H1 (cell line): ENCODE data around the gene MMEL1. TPM values are rescaled to one million over a fixed set of nuclear protein-coding genes. Genes with fewer than 3 reads are reported as not detected.

Experiments used
- CHD2 ChIP-seq: IDR thresholded peaks from 2 replicates; pipeline ENCODE4 v1.6.1; 2012; ENCODE audit warnings: low read length, improper control_type of control experiment
- CHD7 ChIP-seq: fragments of 300-600 bp; sonication (generic); IDR thresholded peaks from 2 replicates; pipeline ENCODE4 v1.7.1; 2012; ENCODE audit warnings: low read length, moderate library complexity, mild to moderate bottlenecking, inconsistent platforms; ENCODE audit not compliant: insufficient replicate concordance
- polyA plus RNA-seq, 7 experiments: library from polyadenylated mRNA; depleted of rRNA in 3 of 7; stranded (reverse) in 5 of 7; unstranded in 2 of 7; fragments of >200 nt in 5 of 7; fragments of 200-250 nt in 2 of 7; gene quantifications; 1 replicate in 5 of 7; 2 replicates in 1 of 7; 4 replicates in 1 of 7; pipeline versions ENCODE4 v1.2.1 to v1.2.3, GENCODE V29; 2011 to 2013; ENCODE audit warnings: missing spikeins in 2 of 7, mixed read lengths in 2 of 7
- total RNA-seq: library from RNA; stranded (reverse); fragmentation: NEBNext Ultra II Directional; extraction: Animal tissue kit (Norgen Biotek cat#: 25700); gene quantifications from 2 replicates; pipeline ENCODE4 v1.2.1, GENCODE V29; 2021

Gene MMEL1
- total and polyA plus RNA-seq, 2 of the 8 experiments (the other 6 are each of a cell fraction or from before 2014, with no cell fraction given) = 0.91 to 1.7 TPM

- TF ChIP-seq CHD7 (no peak), CHD2 (no peak)
Measured at GRCh38 chr1:2611621-2612437, 21.0 kb downstream of the MMEL1 start (continued).
